B cell (primary cell): ENCODE results near the gene ROR2. TPM values are rescaled to one million over a fixed set of nuclear protein-coding genes. Genes with fewer than 3 reads are reported as not detected.

Experiments
- ATAC-seq: fragments of 200-7000 bp; cut with Tn5 transposase; one replicate; pipeline ENCODE4 v1.10.0; 2021; ENCODE audit warnings: low read depth, mild to moderate bottlenecking, moderate number of reproducible peaks, moderate library complexity
- CTCF ChIA-PET: fragments of 350-600 bp; sonication (Branson Sonifier 250); formaldehyde crosslinking; loops from one replicate; lab custom pipeline; 2021; ENCODE audit warnings: antibody characterized with exemption, inconsistent platforms; lab: Charles Lee
- POLR2A ChIA-PET: fragments of 350-600 bp; sonication (Branson Sonifier 250); formaldehyde crosslinking; loops from one replicate; lab custom pipeline; 2021; ENCODE audit warnings: antibody characterized with exemption; lab: Charles Lee
- DNase-seq: peaks from one replicate; pipeline ENCODE4 v3.0.0; 2013
- H2AFZ ChIP-seq: 2 replicates; pipeline ENCODE4 v1.6.1; 2012; ENCODE audit warnings: mild to moderate bottlenecking, low read depth, low read length; ENCODE audit not compliant: insufficient read depth, poor library complexity, severe bottlenecking
- H3K27ac ChIP-seq, 2 donors: 1 replicate in 1 of 2; 2 replicates in 1 of 2; pipeline ENCODE4 v1.5.1; 2012 to 2013; ENCODE audit warnings: low read length in 2 of 2, mild to moderate bottlenecking in 2 of 2, moderate library complexity in 1 of 2
- H3K27me3 ChIP-seq, 4 experiments: fragments of 200-600 bp in 1 of 4; sonication (generic) in 1 of 4; replicated peaks in 1 of 4; 1 replicate in 2 of 4; 2 replicates in 2 of 4; pipeline versions ENCODE4 v1.6.1 to v1.7.0; 2013 to 2016; ENCODE audit warnings: low read length in 3 of 4, mild to moderate bottlenecking in 2 of 4, mixed read lengths in 1 of 4, moderate library complexity in 1 of 4; ENCODE audit not compliant: insufficient read depth in 4 of 4, control insufficient read depth in 3 of 4; ENCODE audit errors: control extremely low read depth in 1 of 4
- H3K36me3 ChIP-seq, 2 experiments: replicated peaks in 1 of 2; 1 replicate in 1 of 2; 2 replicates in 1 of 2; pipeline versions ENCODE4 v1.6.1 to v1.7.1; 2013; ENCODE audit warnings: low read length in 1 of 2; ENCODE audit not compliant: insufficient read depth in 2 of 2, control insufficient read depth in 1 of 2; ENCODE audit errors: control extremely low read depth in 1 of 2, extremely low read depth in 1 of 2
- H3K4me1 ChIP-seq, 2 donors: fragments of 200-600 bp in 1 of 2; sonication (generic) in 1 of 2; 1 replicate in 1 of 2; 2 replicates in 1 of 2; pipeline versions ENCODE4 v1.5.1 to v1.6.1; 2013 to 2017; ENCODE audit warnings: low read length in 2 of 2; ENCODE audit not compliant: control insufficient read depth in 2 of 2, insufficient read depth in 2 of 2
- H3K4me2 ChIP-seq: replicated peaks from 2 replicates; pipeline ENCODE3; 2012; ENCODE audit warnings: mild to moderate bottlenecking, low read depth, low read length; ENCODE audit not compliant: poor library complexity, severe bottlenecking
- H3K4me3 ChIP-seq, 5 experiments: fragments of 200-600 bp in 1 of 5; sonication (generic) in 1 of 5; 1 replicate in 3 of 5; 2 replicates in 2 of 5; pipeline versions ENCODE4 v1.5.1 to v1.7.0; 2011 to 2016; ENCODE audit warnings: low read length in 4 of 5, mild to moderate bottlenecking in 4 of 5, low read depth in 2 of 5, control low read depth in 1 of 5, moderate library complexity in 1 of 5; ENCODE audit not compliant: insufficient read depth in 1 of 5; ENCODE audit errors: control extremely low read depth in 1 of 5, extremely low read depth in 1 of 5
- H3K79me2 ChIP-seq: fragments of 200-600 bp; sonication (generic); one replicate; pipeline ENCODE4 v1.6.0; 2016; ENCODE audit warnings: low read length; ENCODE audit not compliant: control insufficient read depth, insufficient read depth
- H3K9ac ChIP-seq: fragments of 200-600 bp; sonication (generic); 2 replicates; pipeline ENCODE4 v1.6.1; 2017; ENCODE audit warnings: mild to moderate bottlenecking, low read length, moderate library complexity
- H3K9me3 ChIP-seq, 3 donors: one replicate each; pipeline versions ENCODE4 v1.6.1 to v1.7.1; 2013; ENCODE audit warnings: low read length in 2 of 3; ENCODE audit not compliant: control insufficient read depth in 2 of 3, insufficient read depth in 1 of 3; ENCODE audit errors: control extremely low read depth in 1 of 3
- H4K20me1 ChIP-seq: 2 replicates; pipeline ENCODE4 v1.6.0; 2012; ENCODE audit warnings: mild to moderate bottlenecking, low read length; ENCODE audit not compliant: insufficient read depth, control insufficient read depth, poor library complexity, severe bottlenecking
- H3K27ac Mint-ChIP-seq: one replicate; pipeline ENCODE4 v1.8.0; 2021; ENCODE audit warnings: mixed read lengths
- H3K27me3 Mint-ChIP-seq: one replicate; pipeline ENCODE4 v1.8.0; 2021; ENCODE audit warnings: mixed read lengths
- H3K4me1 Mint-ChIP-seq: one replicate; pipeline ENCODE4 v1.8.0; 2021; ENCODE audit warnings: mixed read lengths
- H3K4me3 Mint-ChIP-seq: one replicate; pipeline ENCODE4 v1.8.0; 2021; ENCODE audit warnings: mixed read lengths
- H3K9me3 Mint-ChIP-seq: one replicate; pipeline ENCODE4 v1.8.0; 2022; ENCODE audit warnings: mixed read lengths; ENCODE audit not compliant: insufficient read depth
- EZH2 ChIP-seq: IDR thresholded peaks from 2 replicates; pipeline ENCODE4 v1.6.1; 2012; ENCODE audit warnings: borderline replicate concordance, low read depth, mild to moderate bottlenecking, moderate library complexity, low read length; ENCODE audit not compliant: insufficient read depth, poor library complexity, severe bottlenecking
- WGBS: methylation state at CpG from one replicate; pipeline ENCODE4 v1.1.5; 2013; ENCODE audit warnings: missing lambda C conversion rate; ENCODE audit not compliant: insufficient coverage; 5-methylcytosine and 5-hydroxymethylcytosine counted together
- intact Hi-C: fragments of 100-400 bp; cut with micrococcal nuclease; formaldehyde crosslinking; loops from one replicate; pipeline ENCODE4 v1.10.0; 2022
- polyA plus RNA-seq: library from polyadenylated mRNA; depleted of rRNA; stranded (reverse); fragments of >200 nt; gene quantifications from 2 replicates; pipeline ENCODE4 v1.2.3, GENCODE V29; 2012
- total RNA-seq, 2 donors: library from RNA; stranded (reverse); fragments of 120-200 nt in 1 of 2; gene quantifications; 1 replicate in 1 of 2; 2 replicates in 1 of 2; pipeline versions ENCODE4 v1.2.3 to v1.2.4, GENCODE V29; 2013 to 2022
- TF ChIP-seq, protein P1 (sequence below): fragments of 200-600 bp; IDR thresholded peaks from one replicate; pipeline ENCODE4 v1.8.0; 2022; ENCODE audit warnings: antibody characterized with exemption, mild to moderate bottlenecking

The ROR2 gene
- total and polyA plus RNA-seq, 2 donors (not counting 1 experiment from before 2014, with no cell fraction given): 0.21 to 0.49 TPM

GRCh38 chr9:91756510-91756780 is 193.6 kb downstream of the ROR2 start:
- CTCF ChIA-PET: no interaction called here
- no peaks in the 10 kb centered on the region for H3K9me3 Mint-ChIP-seq
- H4K20me1 ChIP-seq: no peaks in the 10 kb centered on the region
- H3K4me1 Mint-ChIP-seq: no peaks in the 10 kb centered on the region
- no peaks in the 10 kb centered on the region for H3K27me3 ChIP-seq
- H3K27ac ChIP-seq: no peak overlapping the region
- no peak overlapping the region for H3K4me3 ChIP-seq
- no peak overlapping the region for H3K27ac Mint-ChIP-seq
- H3K36me3 ChIP-seq: no peaks in the 10 kb centered on the region
- H3K9me3 ChIP-seq: no peaks in the 10 kb centered on the region
- no peaks in the 10 kb centered on the region for H3K79me2 ChIP-seq
- no peak overlapping the region for H3K4me2 ChIP-seq
- no peak overlapping the region for H2AFZ ChIP-seq
- no peak overlapping the region for H3K9ac ChIP-seq
- DNase-seq (no peak), ATAC-seq (no peak)
- TF ChIP-seq, protein P1, sequence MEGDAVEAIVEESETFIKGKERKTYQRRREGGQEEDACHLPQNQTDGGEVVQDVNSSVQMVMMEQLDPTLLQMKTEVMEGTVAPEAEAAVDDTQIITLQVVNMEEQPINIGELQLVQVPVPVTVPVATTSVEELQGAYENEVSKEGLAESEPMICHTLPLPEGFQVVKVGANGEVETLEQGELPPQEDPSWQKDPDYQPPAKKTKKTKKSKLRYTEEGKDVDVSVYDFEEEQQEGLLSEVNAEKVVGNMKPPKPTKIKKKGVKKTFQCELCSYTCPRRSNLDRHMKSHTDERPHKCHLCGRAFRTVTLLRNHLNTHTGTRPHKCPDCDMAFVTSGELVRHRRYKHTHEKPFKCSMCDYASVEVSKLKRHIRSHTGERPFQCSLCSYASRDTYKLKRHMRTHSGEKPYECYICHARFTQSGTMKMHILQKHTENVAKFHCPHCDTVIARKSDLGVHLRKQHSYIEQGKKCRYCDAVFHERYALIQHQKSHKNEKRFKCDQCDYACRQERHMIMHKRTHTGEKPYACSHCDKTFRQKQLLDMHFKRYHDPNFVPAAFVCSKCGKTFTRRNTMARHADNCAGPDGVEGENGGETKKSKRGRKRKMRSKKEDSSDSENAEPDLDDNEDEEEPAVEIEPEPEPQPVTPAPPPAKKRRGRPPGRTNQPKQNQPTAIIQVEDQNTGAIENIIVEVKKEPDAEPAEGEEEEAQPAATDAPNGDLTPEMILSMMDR: no peak
- TF ChIP-seq EZH2: no peak
- POLR2A ChIA-PET: no interaction called here
- no peak overlapping the region for H3K4me3 Mint-ChIP-seq
- peaks cover 5% of the 10 kb centered on the region for H3K27me3 Mint-ChIP-seq
- H3K4me1 ChIP-seq: no peaks in the 10 kb centered on the region
- 88% methylated on average over 4 of the region's 4 CpGs for WGBS
- intact Hi-C loops: no loop called here

- H3K4me3 Mint-ChIP-seq: no peak overlapping the region
- ATAC-seq (no peak), DNase-seq (no peak)
- no peaks in the 10 kb centered on the region for H3K4me1 Mint-ChIP-seq
- Histone ChIP-seq H2AFZ (no peak overlapping the region), H4K20me1 (no peaks in the 10 kb centered on the region), H3K4me3 (no peak overlapping the region), H3K4me2 (no peak overlapping the region), H3K27ac (no peak overlapping the region), H3K27me3 (no peaks in the 10 kb centered on the region), H3K4me1 (no peaks in the 10 kb centered on the region), H3K79me2 (no peaks in the 10 kb centered on the region), H3K9ac (no peak overlapping the region), H3K9me3 (no peaks in the 10 kb centered on the region), H3K36me3 (no peaks in the 10 kb centered on the region)
- H3K9me3 Mint-ChIP-seq: no peaks in the 10 kb centered on the region
- H3K27ac Mint-ChIP-seq: no peak overlapping the region
- CTCF ChIA-PET: no interaction called here
- peaks cover 4% of the 10 kb centered on the region for H3K27me3 Mint-ChIP-seq
- POLR2A ChIA-PET: no interaction called here
- TF ChIP-seq, protein P1: no peak
- no peak for TF ChIP-seq EZH2
- intact Hi-C loops: no loop called here
- WGBS: 89% methylated on average over 6 of the region's 16 CpGs
These were observed 194.1 kb downstream of the ROR2 start for GRCh38 chr9:91755761-91756509.
